Measurements from ENCODE around the gene PDE11A.

Gene PDE11A

GRCh38 chr2:177678939-177679338, 393.6 kb downstream of the PDE11A start:
- TF ChIP-seq, protein P1, sequence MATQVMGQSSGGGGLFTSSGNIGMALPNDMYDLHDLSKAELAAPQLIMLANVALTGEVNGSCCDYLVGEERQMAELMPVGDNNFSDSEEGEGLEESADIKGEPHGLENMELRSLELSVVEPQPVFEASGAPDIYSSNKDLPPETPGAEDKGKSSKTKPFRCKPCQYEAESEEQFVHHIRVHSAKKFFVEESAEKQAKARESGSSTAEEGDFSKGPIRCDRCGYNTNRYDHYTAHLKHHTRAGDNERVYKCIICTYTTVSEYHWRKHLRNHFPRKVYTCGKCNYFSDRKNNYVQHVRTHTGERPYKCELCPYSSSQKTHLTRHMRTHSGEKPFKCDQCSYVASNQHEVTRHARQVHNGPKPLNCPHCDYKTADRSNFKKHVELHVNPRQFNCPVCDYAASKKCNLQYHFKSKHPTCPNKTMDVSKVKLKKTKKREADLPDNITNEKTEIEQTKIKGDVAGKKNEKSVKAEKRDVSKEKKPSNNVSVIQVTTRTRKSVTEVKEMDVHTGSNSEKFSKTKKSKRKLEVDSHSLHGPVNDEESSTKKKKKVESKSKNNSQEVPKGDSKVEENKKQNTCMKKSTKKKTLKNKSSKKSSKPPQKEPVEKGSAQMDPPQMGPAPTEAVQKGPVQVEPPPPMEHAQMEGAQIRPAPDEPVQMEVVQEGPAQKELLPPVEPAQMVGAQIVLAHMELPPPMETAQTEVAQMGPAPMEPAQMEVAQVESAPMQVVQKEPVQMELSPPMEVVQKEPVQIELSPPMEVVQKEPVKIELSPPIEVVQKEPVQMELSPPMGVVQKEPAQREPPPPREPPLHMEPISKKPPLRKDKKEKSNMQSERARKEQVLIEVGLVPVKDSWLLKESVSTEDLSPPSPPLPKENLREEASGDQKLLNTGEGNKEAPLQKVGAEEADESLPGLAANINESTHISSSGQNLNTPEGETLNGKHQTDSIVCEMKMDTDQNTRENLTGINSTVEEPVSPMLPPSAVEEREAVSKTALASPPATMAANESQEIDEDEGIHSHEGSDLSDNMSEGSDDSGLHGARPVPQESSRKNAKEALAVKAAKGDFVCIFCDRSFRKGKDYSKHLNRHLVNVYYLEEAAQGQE (IDR thresholded peaks at IDR 0.05; ENCODE audit: insufficient read depth in 1 of 2, low read depth in 2 of 2, low read length in 2 of 2) = no peak
- no peak for TF ChIP-seq SIN3A (IDR thresholded peaks at IDR 0.05; ENCODE audit: borderline replicate concordance, insufficient read depth, low read length)
- TF ChIP-seq POLR2AphosphoS5 (IDR thresholded peaks at IDR 0.05; ENCODE audit: low read depth, low read length) = no peak
- TF ChIP-seq FOXP2 (optimal IDR thresholded peaks at IDR 0.05; ENCODE audit: borderline replicate concordance, extremely low read depth, extremely low read length, insufficient read depth) = no peak
- TF ChIP-seq TAF1 (IDR thresholded peaks at IDR 0.05; ENCODE audit: borderline replicate concordance, insufficient read depth, low read length) = no peak

DNA sequence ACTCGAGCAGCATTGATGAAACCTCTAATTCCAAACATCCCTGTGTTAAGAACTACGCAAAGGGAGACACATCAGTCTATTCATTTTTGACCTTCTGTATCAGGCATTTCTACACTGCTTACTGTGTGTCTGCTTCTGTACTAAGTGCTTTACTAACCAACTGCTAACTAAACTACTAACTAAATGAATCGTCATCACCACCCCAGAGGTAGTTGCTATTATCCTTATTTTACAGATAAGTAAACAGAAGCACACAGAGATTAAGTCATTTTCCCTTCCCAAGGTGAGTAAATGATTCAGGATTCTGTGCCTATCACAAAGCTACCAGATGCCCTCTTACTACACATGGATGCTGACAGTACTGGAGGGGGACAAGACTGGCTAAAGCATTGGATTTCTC, 395.9 kb downstream of the PDE11A start:
- TF ChIP-seq SIN3A (IDR thresholded peaks at IDR 0.05; ENCODE audit: borderline replicate concordance, insufficient read depth, low read length) = no peak
- TF ChIP-seq, protein P1 (IDR thresholded peaks at IDR 0.05; ENCODE audit: insufficient read depth in 1 of 2, low read depth in 2 of 2, low read length in 2 of 2) = no peak
- no peak for TF ChIP-seq TAF1 (IDR thresholded peaks at IDR 0.05; ENCODE audit: borderline replicate concordance, insufficient read depth, low read length)
- TF ChIP-seq POLR2AphosphoS5 (IDR thresholded peaks at IDR 0.05; ENCODE audit: low read depth, low read length) = no peak
- TF ChIP-seq FOXP2 (optimal IDR thresholded peaks at IDR 0.05; ENCODE audit: borderline replicate concordance, extremely low read depth, extremely low read length, insufficient read depth) = no peak

DNA sequence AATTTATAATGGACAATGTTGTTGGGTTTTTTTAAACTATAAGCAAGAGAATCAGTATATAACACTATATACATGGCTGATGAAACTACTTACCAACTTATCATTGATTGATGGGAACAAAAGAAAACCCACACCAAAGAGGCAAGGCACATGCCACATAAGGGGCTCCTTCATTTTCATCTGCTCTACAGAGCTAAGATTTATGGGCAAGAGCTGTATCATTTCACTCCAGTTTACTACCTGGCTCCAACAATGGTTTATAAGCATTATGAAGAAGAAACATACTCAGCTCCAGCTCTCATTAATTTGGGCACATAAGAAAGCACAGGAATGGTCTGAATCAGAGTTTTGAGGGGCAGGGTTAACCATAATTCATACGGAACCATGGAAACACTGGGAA, 396.8 kb downstream of the PDE11A start:
- TF ChIP-seq, protein P1 (IDR thresholded peaks at IDR 0.05; ENCODE audit: insufficient read depth in 1 of 2, low read depth in 2 of 2, low read length in 2 of 2) = no peak
- TF ChIP-seq FOXP2 (optimal IDR thresholded peaks at IDR 0.05; ENCODE audit: borderline replicate concordance, extremely low read depth, extremely low read length, insufficient read depth) = no peak
- no peak for TF ChIP-seq TAF1 (IDR thresholded peaks at IDR 0.05; ENCODE audit: borderline replicate concordance, insufficient read depth, low read length)

DNA sequence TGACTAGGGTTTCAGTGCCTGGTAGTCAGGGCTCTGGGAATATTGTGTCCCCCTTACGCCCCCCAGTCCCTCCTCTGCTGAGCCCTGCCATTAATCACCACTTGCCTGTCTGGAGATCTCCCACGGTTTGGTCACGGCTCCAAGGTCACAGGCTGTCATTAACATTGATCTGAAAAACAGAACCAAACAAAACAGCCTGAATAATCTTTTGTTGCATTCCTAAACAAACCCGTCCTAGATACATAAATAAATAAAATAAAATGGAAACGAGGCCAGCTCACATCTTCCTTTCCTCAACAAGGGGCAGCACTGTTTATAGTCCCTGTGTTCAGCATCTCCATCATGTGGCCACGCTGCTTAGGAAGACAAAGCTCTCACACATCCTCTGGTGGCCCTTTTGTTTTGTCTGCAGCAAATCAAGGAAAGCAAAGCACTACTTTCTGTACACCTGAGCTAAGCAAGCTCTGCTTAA, 397.2 kb downstream of the PDE11A start:
- TF ChIP-seq, protein P1 (IDR thresholded peaks at IDR 0.05; ENCODE audit: insufficient read depth in 1 of 2, low read depth in 2 of 2, low read length in 2 of 2) = no peak
- TF ChIP-seq SIN3A (IDR thresholded peaks at IDR 0.05; ENCODE audit: borderline replicate concordance, insufficient read depth, low read length) = no peak
- TF ChIP-seq POLR2AphosphoS5 (IDR thresholded peaks at IDR 0.05; ENCODE audit: low read depth, low read length) = no peak
- TF ChIP-seq FOXP2 (optimal IDR thresholded peaks at IDR 0.05; ENCODE audit: borderline replicate concordance, extremely low read depth, extremely low read length, insufficient read depth) = no peak
- TF ChIP-seq TAF1 (IDR thresholded peaks at IDR 0.05; ENCODE audit: borderline replicate concordance, insufficient read depth, low read length) = no peak
